Endothelial cell of umbilical vein (primary cell): Measurements from ENCODE around the gene PLEKHA3. TPM values are rescaled to one million over a fixed set of nuclear protein-coding genes. Genes with fewer than 3 reads are reported as not detected.

Source experiments
- BruUV-seq: library from RNA; stranded (reverse); fragments of 400-500 nt; replicated peaks from 2 replicates; lab custom pipeline; 2021; lab: Mats Ljungman, UMichigan
- CTCF ChIA-PET: fragments of 300-600, 350-600 bp; sonication (Branson Sonifier 250); formaldehyde crosslinking; loops from one replicate; lab custom pipeline; 2021; ENCODE audit warnings: antibody characterized with exemption, inconsistent platforms; lab: Charles Lee
- POLR2A ChIA-PET: fragments of 300-600, 350-600 bp; sonication (Branson Sonifier 250); formaldehyde crosslinking; loops from one replicate; lab custom pipeline; 2021; ENCODE audit warnings: antibody characterized with exemption, inconsistent platforms; lab: Charles Lee
- DNase-seq: peaks from one replicate; pipeline ENCODE4 v3.0.0-alpha.2; 2011; ENCODE audit warnings: low read depth, low spot score
- FAIRE-seq: peaks from 2 replicates; lab custom pipeline; 2011; peaks lifted over from hg19 to GRCh38; lab: Jason Lieb, UNC
- H2AFZ ChIP-seq: 2 replicates; pipeline ENCODE4 v1.6.0; 2012; ENCODE audit warnings: low read depth, low read length, control low read depth, inconsistent platforms
- H3K27ac ChIP-seq: 2 replicates; pipeline ENCODE4 v1.5.1; 2011; ENCODE audit warnings: low read depth, mild to moderate bottlenecking, control low read depth, low read length, moderate library complexity; ENCODE audit not compliant: insufficient read depth
- H3K27me3 ChIP-seq, 2 experiments: 2 replicates each; pipeline versions ENCODE4 v1.6.0 to v1.6.1; 2011; ENCODE audit warnings: low read length in 2 of 2, mixed read lengths in 1 of 2; ENCODE audit not compliant: control insufficient read depth in 2 of 2, insufficient read depth in 2 of 2
- H3K36me3 ChIP-seq, 2 experiments: 2 replicates in 1 of 2; 3 replicates in 1 of 2; pipeline ENCODE4 v1.5.1; 2011; ENCODE audit warnings: low read length in 2 of 2, mild to moderate bottlenecking in 1 of 2, moderate library complexity in 1 of 2; ENCODE audit not compliant: control insufficient read depth in 2 of 2, insufficient read depth in 2 of 2; ENCODE audit errors: extremely low read depth in 1 of 2
- H3K4me1 ChIP-seq: 3 replicates; pipeline ENCODE4 v1.5.1; 2011; ENCODE audit warnings: mild to moderate bottlenecking, low read length; ENCODE audit not compliant: control insufficient read depth, insufficient read depth; ENCODE audit errors: extremely low read depth
- H3K4me2 ChIP-seq: 2 replicates; pipeline ENCODE4 v1.6.1; 2011; ENCODE audit warnings: low read length, control low read depth, mixed read lengths; ENCODE audit not compliant: insufficient read depth
- H3K4me3 ChIP-seq, 3 experiments: fragments of 200-600 bp in 1 of 3; sonication (generic), shearing (Covaris generic) in 1 of 3; replicated peaks in 1 of 3; 2 replicates each; pipeline ENCODE4 v1.5.1; 2011 to 2016; ENCODE audit warnings: control low read depth in 3 of 3, low read length in 3 of 3, mild to moderate bottlenecking in 2 of 3, inconsistent platforms in 1 of 3, low read depth in 1 of 3, moderate library complexity in 1 of 3; ENCODE audit not compliant: insufficient read depth in 1 of 3
- H3K79me2 ChIP-seq: 2 replicates; pipeline ENCODE4 v1.6.0; 2012; ENCODE audit warnings: low read length, inconsistent platforms; ENCODE audit not compliant: control insufficient read depth, insufficient read depth
- H3K9ac ChIP-seq: replicated peaks from 2 replicates; pipeline ENCODE3; 2011; ENCODE audit warnings: low read length, control low read depth; ENCODE audit not compliant: insufficient read depth; ENCODE audit errors: extremely low read depth
- H3K9me1 ChIP-seq: replicated peaks from 3 replicates; pipeline ENCODE4 v1.6.0; 2011; ENCODE audit warnings: mild to moderate bottlenecking, low read length; ENCODE audit not compliant: control insufficient read depth, insufficient read depth; ENCODE audit errors: extremely low read depth
- H3K9me3 ChIP-seq: replicated peaks from 2 replicates; pipeline ENCODE4 v1.5.1; 2012; ENCODE audit warnings: low read length, inconsistent platforms; ENCODE audit not compliant: control insufficient read depth, insufficient read depth
- H4K20me1 ChIP-seq: replicated peaks from 2 replicates; pipeline ENCODE3; 2011; ENCODE audit warnings: mild to moderate bottlenecking, low read length; ENCODE audit not compliant: control insufficient read depth, insufficient read depth; ENCODE audit errors: extremely low read depth
- EZH2 ChIP-seq: IDR thresholded peaks from 2 replicates; pipeline ENCODE4 v1.6.1; 2012; ENCODE audit warnings: borderline replicate concordance, low read depth, mild to moderate bottlenecking, moderate library complexity, low read length, inconsistent platforms; ENCODE audit not compliant: severe bottlenecking
- FOS ChIP-seq: IDR thresholded peaks from 2 replicates; pipeline ENCODE4 v1.6.1; 2011; ENCODE audit warnings: mild to moderate bottlenecking, low read length, moderate library complexity, borderline replicate concordance; ENCODE audit not compliant: insufficient read depth
- GATA2 ChIP-seq: IDR thresholded peaks from 2 replicates; pipeline ENCODE4 v1.7.0; 2011; ENCODE audit warnings: low read depth, mild to moderate bottlenecking, moderate library complexity, mixed read lengths, low read length; ENCODE audit not compliant: insufficient read length, insufficient read depth
- JUN ChIP-seq: IDR thresholded peaks from 2 replicates; pipeline ENCODE4 v1.6.1; 2011; ENCODE audit warnings: borderline replicate concordance, low read depth; ENCODE audit not compliant: insufficient read length, insufficient read depth
- MYC ChIP-seq: IDR thresholded peaks from one replicate; pipeline ENCODE4 v1.6.1; 2011; ENCODE audit warnings: mild to moderate bottlenecking, low read depth, low read length
- POLR2A ChIP-seq: IDR thresholded peaks from 2 replicates; pipeline ENCODE4 v1.6.1; 2012; ENCODE audit warnings: low read depth, mild to moderate bottlenecking, control low read depth, low read length
- POLR2AphosphoS5 ChIP-seq: IDR thresholded peaks from 2 replicates; pipeline ENCODE4 v1.6.1; 2012; ENCODE audit warnings: low read depth, mild to moderate bottlenecking, control low read depth, low read length, moderate library complexity; ENCODE audit not compliant: insufficient read depth
- dilution Hi-C: fragments of 300-500 bp; cut with MboI; formaldehyde crosslinking; loops from one replicate; pipeline ENCODE4 v1.15.0; 2019; ENCODE audit warnings: low sequenced_read_pairs; ENCODE audit not compliant: extremely low pct_ligation_motif_present
- intact Hi-C: fragments of 100-400 bp; cut with micrococcal nuclease; formaldehyde crosslinking; loops from one replicate; pipeline ENCODE4 v1.10.0; 2022
- polyA plus RNA-seq, 4 experiments: library from polyadenylated mRNA; depleted of rRNA in 3 of 4; stranded (reverse) in 3 of 4; unstranded in 1 of 4; fragments of >200 nt; gene quantifications; 2 replicates each; pipeline versions ENCODE4 v1.2.1 to v1.2.3, GENCODE V29; 2011 to 2012; ENCODE audit warnings: missing spikeins in 1 of 4
- total RNA-seq: library from RNA; stranded (reverse); gene quantifications from 2 replicates; pipeline ENCODE4 v1.2.3, GENCODE V29; 2021
- TF ChIP-seq, protein P1 (sequence below), 2 donors: IDR thresholded peaks; 1 replicate in 1 of 2; 2 replicates in 1 of 2; pipeline ENCODE4 v1.5.1; 2011; ENCODE audit warnings: low read length in 2 of 2, mild to moderate bottlenecking in 2 of 2, moderate library complexity in 2 of 2, control low read depth in 1 of 2, inconsistent platforms in 1 of 2, low read depth in 1 of 2; ENCODE audit not compliant: insufficient read depth in 1 of 2; ENCODE audit errors: extremely low read depth in 1 of 2
- TF ChIP-seq, protein P2 (sequence below): IDR thresholded peaks from 2 replicates; pipeline ENCODE4 v1.6.1; 2011; ENCODE audit not compliant: insufficient read depth, insufficient read length

Gene PLEKHA3
- total and polyA plus RNA-seq, 2 donors (not counting 3 experiments of a cell fraction or from before 2014, with no cell fraction given) = 4.1 to 24.6 TPM

- peak within 1 kb of the TSS; percentile 97 for H3K9ac ChIP-seq
- peaks cover 23% of the 10 kb centered on the region for H3K79me2 ChIP-seq
- ChIA-PET POLR2A (interaction anchor here (0.7 to 1.1 kb wide), 7 partner anchors 9 to 341 kb away, joined by 3 to 15 read pairs (median 4); partner anchors contain the start of gene PLEKHA3), CTCF (interaction anchor here (0.7 to 1.7 kb wide), 10 partner anchors 17 to 440 kb away, joined by 3 to 22 read pairs (median 3); partner anchors contain the start of gene RBM45)
- peak within 1 kb of the TSS; percentile 77 for H2AFZ ChIP-seq
- no peaks in the 10 kb centered on the region for H3K27me3 ChIP-seq
- H3K4me3 ChIP-seq = peak within 1 kb of the TSS; percentile 65 to 94 (median 75)
- peaks cover 4 to 10% of the 10 kb centered on the region in 2 experiments for H3K36me3 ChIP-seq
- intact Hi-C loops (loop anchor here (1.0 to 2.0 kb wide), 5 partner anchors 27 to 339 kb away; partner anchors contain the start of genes FKBP7 and RBM45), dilution Hi-C loops (no loop called here)
- no TSS peak for BruUV-seq
- TF ChIP-seq GATA2 (no peak), POLR2A (peak; percentile 96), POLR2AphosphoS5 (peak; percentile 98)
- peak within 1 kb of the TSS; percentile 78 for H3K4me2 ChIP-seq
- DNase-seq = peak; percentile 99
- H3K9me3 ChIP-seq = no peaks in the 10 kb centered on the region
- H4K20me1 ChIP-seq = no peaks in the 10 kb centered on the region
- FAIRE-seq = peak; percentile 94
- peaks cover 15% of the 10 kb centered on the region for H3K4me1 ChIP-seq
- no peaks in the 10 kb centered on the region for H3K9me1 ChIP-seq
- H3K27ac ChIP-seq = peak within 1 kb of the TSS; percentile 94
Observed at GRCh38 chr2:178450774-178451525, 29.3 kb upstream of the PLEKHA3 start, which contains the start of the genes PJVK and PRKRA. TSS of gene PJVK (plus strand) at chr2:178451378. CDS start at chr2:178453410, 2,032 bp downstream. TSS of gene PRKRA (minus strand) at chr2:178451175. CDS start at chr2:178451030, 145 bp downstream.

GRCh38 chr2:178452334-178452733 is 27.9 kb upstream of the PLEKHA3 start:
- no peak overlapping the region for H3K27ac ChIP-seq
- no peak overlapping the region for H3K4me3 ChIP-seq
- dilution Hi-C loops = no loop called here
- H3K4me2 ChIP-seq = no peak overlapping the region
- intact Hi-C loops = no loop called here
- ChIA-PET CTCF (no interaction called here), POLR2A (no interaction called here)
- H4K20me1 ChIP-seq = no peaks in the 10 kb centered on the region
- H3K27me3 ChIP-seq = no peaks in the 10 kb centered on the region
- H3K9ac ChIP-seq = no peak overlapping the region
- FAIRE-seq = no peak
- TF ChIP-seq FOS (no peak), JUN (no peak), POLR2AphosphoS5 (no peak), MYC (no peak), EZH2 (no peak), POLR2A (no peak), GATA2 (no peak)
- TF ChIP-seq, protein P1, sequence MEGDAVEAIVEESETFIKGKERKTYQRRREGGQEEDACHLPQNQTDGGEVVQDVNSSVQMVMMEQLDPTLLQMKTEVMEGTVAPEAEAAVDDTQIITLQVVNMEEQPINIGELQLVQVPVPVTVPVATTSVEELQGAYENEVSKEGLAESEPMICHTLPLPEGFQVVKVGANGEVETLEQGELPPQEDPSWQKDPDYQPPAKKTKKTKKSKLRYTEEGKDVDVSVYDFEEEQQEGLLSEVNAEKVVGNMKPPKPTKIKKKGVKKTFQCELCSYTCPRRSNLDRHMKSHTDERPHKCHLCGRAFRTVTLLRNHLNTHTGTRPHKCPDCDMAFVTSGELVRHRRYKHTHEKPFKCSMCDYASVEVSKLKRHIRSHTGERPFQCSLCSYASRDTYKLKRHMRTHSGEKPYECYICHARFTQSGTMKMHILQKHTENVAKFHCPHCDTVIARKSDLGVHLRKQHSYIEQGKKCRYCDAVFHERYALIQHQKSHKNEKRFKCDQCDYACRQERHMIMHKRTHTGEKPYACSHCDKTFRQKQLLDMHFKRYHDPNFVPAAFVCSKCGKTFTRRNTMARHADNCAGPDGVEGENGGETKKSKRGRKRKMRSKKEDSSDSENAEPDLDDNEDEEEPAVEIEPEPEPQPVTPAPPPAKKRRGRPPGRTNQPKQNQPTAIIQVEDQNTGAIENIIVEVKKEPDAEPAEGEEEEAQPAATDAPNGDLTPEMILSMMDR (IDR thresholded peaks at IDR 0.05; ENCODE audit: extremely low read depth in 1 of 2, insufficient read depth in 1 of 2, low read depth in 1 of 2, low read length in 2 of 2) = no peak
- TF ChIP-seq, protein P2, sequence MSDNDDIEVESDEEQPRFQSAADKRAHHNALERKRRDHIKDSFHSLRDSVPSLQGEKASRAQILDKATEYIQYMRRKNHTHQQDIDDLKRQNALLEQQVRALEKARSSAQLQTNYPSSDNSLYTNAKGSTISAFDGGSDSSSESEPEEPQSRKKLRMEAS = no peak
- BruUV-seq = no TSS peak
- peaks cover 23% of the 10 kb centered on the region for H3K79me2 ChIP-seq
- DNase-seq = no peak
- H2AFZ ChIP-seq = no peak overlapping the region
- H3K36me3 ChIP-seq = peaks cover 4 to 5% of the 10 kb centered on the region in 2 experiments
- H3K9me3 ChIP-seq = no peaks in the 10 kb centered on the region
- peaks cover 15% of the 10 kb centered on the region for H3K4me1 ChIP-seq
- H3K9me1 ChIP-seq = no peaks in the 10 kb centered on the region
